AG08395 (cell line): ENCODE measurements around the gene ADCY1.

Experiments
- DNase-seq: peaks from one replicate; pipeline ENCODE4 v3.0.0; 2012; ENCODE audit warnings: mixed read lengths, low spot score

ADCY1 gene

GRCh38 chr7:45578022-45578421 lies 3.9 kb downstream of the ADCY1 start:
- no peak for DNase-seq

- no peak for DNase-seq
These were observed 4.3 kb downstream of the ADCY1 start for GRCh38 chr7:45578467-45578866.

- no peak for DNase-seq
These were observed 5.2 kb downstream of the ADCY1 start for GRCh38 chr7:45579391-45579801.

GRCh38 chr7:45580053-45580872 lies 6.1 kb downstream of the ADCY1 start:
- DNase-seq: no peak

- no peak for DNase-seq
These were observed 7.2 kb downstream of the ADCY1 start for GRCh38 chr7:45581271-45581780.

- no peak for DNase-seq
These were observed 8.1 kb downstream of the ADCY1 start for GRCh38 chr7:45582136-45582749.

GRCh38 chr7:45582868-45583277 lies 8.7 kb downstream of the ADCY1 start:
- DNase-seq: no peak

- no peak for DNase-seq
These were observed 9.1 kb downstream of the ADCY1 start for GRCh38 chr7:45583296-45583695.

- DNase-seq: no peak
These were observed 10.4 kb downstream of the ADCY1 start for GRCh38 chr7:45584261-45585210.

- no peak for DNase-seq
These were observed 11.5 kb downstream of the ADCY1 start for GRCh38 chr7:45585628-45586027.

- no peak for DNase-seq
These were observed 12.7 kb downstream of the ADCY1 start for GRCh38 chr7:45586542-45587520.

- DNase-seq: no peak
These were observed 14.3 kb downstream of the ADCY1 start for GRCh38 chr7:45588466-45588865.

- DNase-seq: no peak
These were observed 14.9 kb downstream of the ADCY1 start for GRCh38 chr7:45589061-45589460.

GRCh38 chr7:45589915-45590678 lies 15.9 kb downstream of the ADCY1 start:
- DNase-seq: no peak

GRCh38 chr7:45590679-45591057 lies 16.5 kb downstream of the ADCY1 start:
- no peak for DNase-seq

GRCh38 chr7:45591101-45591906 lies 17.1 kb downstream of the ADCY1 start:
- DNase-seq: no peak

GRCh38 chr7:45592230-45592991 lies 18.2 kb downstream of the ADCY1 start:
- no peak for DNase-seq

- no peak for DNase-seq
These were observed 19.0 kb downstream of the ADCY1 start for GRCh38 chr7:45593121-45593541.

- no peak for DNase-seq
These were observed 19.7 kb downstream of the ADCY1 start for GRCh38 chr7:45593877-45594276.
